OCI-LY7 (cell line): ENCODE measurements around the gene FASTK. TPM values are rescaled to one million over a fixed set of nuclear protein-coding genes. Genes with fewer than 3 reads are reported as not detected.

Source experiments
- BruUV-seq: library from RNA; stranded (reverse); fragments of 400-500 nt; replicated peaks from 2 replicates; lab custom pipeline; 2021; lab: Mats Ljungman, UMichigan
- CTCF ChIA-PET: fragments of 300-600 bp; sonication (Branson Sonifier 250); formaldehyde crosslinking; loops from one replicate; lab custom pipeline; 2022; ENCODE audit warnings: antibody characterized with exemption; ENCODE audit not compliant: unreplicated experiment; lab: Charles Lee
- POLR2A ChIA-PET: fragments of 300-600 bp; sonication (Branson Sonifier 250); formaldehyde crosslinking; loops from one replicate; lab custom pipeline; 2022; ENCODE audit warnings: antibody characterized with exemption; lab: Charles Lee
- DNase-seq: peaks from one replicate; pipeline ENCODE4 v3.0.0-alpha.2; 2015; ENCODE audit warnings: low spot score
- H2AFZ ChIP-seq: fragments of 200-600 bp; sonication (generic), shearing (Covaris generic); 2 replicates; pipeline ENCODE4 v1.6.1; 2014; ENCODE audit warnings: mild to moderate bottlenecking, antibody characterized with exemption, low read length, moderate library complexity
- H3K27ac ChIP-seq: fragments of 200-600 bp; sonication (generic); 2 replicates; pipeline ENCODE4 v1.5.1; 2014; ENCODE audit warnings: mixed run types, low read depth, mild to moderate bottlenecking, moderate library complexity, low read length, inconsistent platforms; ENCODE audit not compliant: poor library complexity, severe bottlenecking
- H3K36me3 ChIP-seq: fragments of 200-600 bp; sonication (generic); 2 replicates; pipeline ENCODE4 v1.6.1; 2014; ENCODE audit warnings: mild to moderate bottlenecking, antibody characterized with exemption, low read length, moderate library complexity, mixed read lengths; ENCODE audit not compliant: insufficient read depth
- H3K4me1 ChIP-seq: fragments of 200-600 bp; sonication (generic); 2 replicates; pipeline ENCODE4 v1.5.1; 2014; ENCODE audit warnings: mild to moderate bottlenecking, low read length; ENCODE audit not compliant: insufficient read depth, poor library complexity, severe bottlenecking
- H3K4me2 ChIP-seq: fragments of 200-600 bp; sonication (generic); 2 replicates; pipeline ENCODE4 v1.6.1; 2014; ENCODE audit warnings: mild to moderate bottlenecking, low read length
- H3K4me3 ChIP-seq: fragments of 200-600 bp; sonication (generic); 2 replicates; pipeline ENCODE4 v1.5.1; 2014; ENCODE audit warnings: mild to moderate bottlenecking, low read depth, low read length; ENCODE audit not compliant: poor library complexity, severe bottlenecking
- H3K79me2 ChIP-seq: fragments of 200-600 bp; sonication (generic); 2 replicates; pipeline ENCODE4 v1.6.1; 2016; ENCODE audit warnings: low read depth, mild to moderate bottlenecking, low read length, moderate library complexity, mixed read lengths; ENCODE audit not compliant: insufficient read depth
- H3K9me2 ChIP-seq: fragments of 200-600 bp; sonication (generic); 2 replicates; pipeline ENCODE4 v1.6.1; 2016; ENCODE audit warnings: mild to moderate bottlenecking, low read length, mixed read lengths; ENCODE audit not compliant: insufficient read depth
- H3K9me3 ChIP-seq: fragments of 200-600 bp; sonication (generic); 2 replicates; pipeline ENCODE4 v1.6.1; 2014; ENCODE audit warnings: mild to moderate bottlenecking, mixed run types, low read length, mixed read lengths
- H4K20me1 ChIP-seq: fragments of 200-600 bp; sonication (generic); 2 replicates; pipeline ENCODE4 v1.6.1; 2014; ENCODE audit warnings: mild to moderate bottlenecking, antibody characterized with exemption, low read length, moderate library complexity, mixed read lengths; ENCODE audit not compliant: insufficient read depth
- EZH2phosphoT487 ChIP-seq: fragments of 200-600 bp; sonication (generic); IDR thresholded peaks from 2 replicates; pipeline ENCODE4 v1.6.1; 2018; ENCODE audit warnings: low read depth, borderline replicate concordance, mild to moderate bottlenecking, mixed run types, antibody characterized with exemption, low read length, moderate library complexity, mixed read lengths
- intact Hi-C: fragments of 100-400 bp; cut with micrococcal nuclease; formaldehyde crosslinking; loops from one replicate; pipeline ENCODE4 v1.10.0; 2022; ENCODE audit not compliant: unreplicated experiment
- total RNA-seq, 2 experiments: library from RNA; depleted of rRNA in 1 of 2; stranded (reverse); fragments of >200 nt in 1 of 2; shearing (Covaris generic) in 1 of 2; gene quantifications; 2 replicates each; pipeline ENCODE4 v1.2.3, GENCODE V29; 2014 to 2022
- TF ChIP-seq, protein P1 (sequence below): fragments of 200-600 bp; sonication (generic); conservative IDR thresholded peaks from 2 replicates; pipeline ENCODE4 v1.5.1; 2014; ENCODE audit warnings: mild to moderate bottlenecking, antibody characterized with exemption, low read length, moderate library complexity, mixed read lengths

Gene FASTK
- total RNA-seq, 2 experiments from 2014 or later, result 90.5 to 118 TPM

DNA sequence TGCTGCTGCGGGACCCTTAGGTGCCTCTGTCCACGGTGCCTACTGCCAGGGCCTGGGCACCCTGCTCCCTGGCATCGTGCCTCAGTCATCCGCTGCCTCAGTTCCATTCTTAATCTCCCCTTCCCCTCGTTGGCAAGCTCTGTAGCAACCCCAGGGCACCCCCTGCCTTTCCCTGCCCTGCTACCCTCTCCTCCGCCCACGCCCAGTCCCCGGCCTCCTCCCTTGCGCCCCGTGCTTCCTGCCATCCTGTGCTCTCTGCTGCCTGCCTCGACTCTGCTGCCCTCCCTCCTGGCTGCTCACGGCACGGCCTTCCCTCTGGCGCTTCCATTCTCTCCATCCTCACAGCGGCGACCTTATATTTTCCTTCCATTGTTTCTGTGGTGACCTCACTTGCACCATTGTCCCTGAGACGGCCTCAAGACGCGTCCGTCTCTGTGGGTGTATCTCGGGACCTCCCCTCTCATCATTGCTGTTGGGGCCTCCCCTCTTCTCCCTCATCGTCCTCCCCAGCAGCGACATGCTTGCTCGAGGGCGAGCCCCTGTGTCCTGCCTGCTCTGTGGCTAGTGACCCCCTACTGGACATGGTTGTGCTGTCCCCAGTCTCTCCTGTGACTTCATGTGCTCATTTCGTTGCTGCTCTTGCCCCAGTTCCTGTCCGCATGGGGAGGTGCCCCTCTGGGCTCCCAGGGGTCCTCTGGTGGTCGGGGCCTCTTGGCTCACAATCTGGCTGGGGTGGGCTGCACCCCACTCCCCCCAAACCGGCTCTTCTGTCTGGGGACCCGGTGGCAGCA is 41.0 kb upstream of the FASTK start:
- BruUV-seq, result no TSS peak
- Histone ChIP-seq H3K4me1 (no peaks in the 10 kb centered on the region), H3K4me2 (no peak overlapping the region), H3K79me2 (no peaks in the 10 kb centered on the region), H4K20me1 (no peaks in the 10 kb centered on the region), H3K9me2 (no peaks in the 10 kb centered on the region), H3K36me3 (no peaks in the 10 kb centered on the region), H3K9me3 (no peaks in the 10 kb centered on the region), H2AFZ (no peak overlapping the region), H3K27ac (no peak overlapping the region), H3K4me3 (no peak overlapping the region)
- CTCF ChIA-PET, result no interaction called here
- TF ChIP-seq EZH2phosphoT487, result no peak
- TF ChIP-seq, protein P1, sequence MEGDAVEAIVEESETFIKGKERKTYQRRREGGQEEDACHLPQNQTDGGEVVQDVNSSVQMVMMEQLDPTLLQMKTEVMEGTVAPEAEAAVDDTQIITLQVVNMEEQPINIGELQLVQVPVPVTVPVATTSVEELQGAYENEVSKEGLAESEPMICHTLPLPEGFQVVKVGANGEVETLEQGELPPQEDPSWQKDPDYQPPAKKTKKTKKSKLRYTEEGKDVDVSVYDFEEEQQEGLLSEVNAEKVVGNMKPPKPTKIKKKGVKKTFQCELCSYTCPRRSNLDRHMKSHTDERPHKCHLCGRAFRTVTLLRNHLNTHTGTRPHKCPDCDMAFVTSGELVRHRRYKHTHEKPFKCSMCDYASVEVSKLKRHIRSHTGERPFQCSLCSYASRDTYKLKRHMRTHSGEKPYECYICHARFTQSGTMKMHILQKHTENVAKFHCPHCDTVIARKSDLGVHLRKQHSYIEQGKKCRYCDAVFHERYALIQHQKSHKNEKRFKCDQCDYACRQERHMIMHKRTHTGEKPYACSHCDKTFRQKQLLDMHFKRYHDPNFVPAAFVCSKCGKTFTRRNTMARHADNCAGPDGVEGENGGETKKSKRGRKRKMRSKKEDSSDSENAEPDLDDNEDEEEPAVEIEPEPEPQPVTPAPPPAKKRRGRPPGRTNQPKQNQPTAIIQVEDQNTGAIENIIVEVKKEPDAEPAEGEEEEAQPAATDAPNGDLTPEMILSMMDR, result no peak
- intact Hi-C loops, result loop anchor here (5.0 kb wide), 1 partner anchor 181 kb away; no protein-coding TSS in a partner anchor
- POLR2A ChIA-PET, result no interaction called here
- no peak for DNase-seq

- Histone ChIP-seq H3K4me1 (no peaks in the 10 kb centered on the region), H3K4me3 (no peak overlapping the region), H3K27ac (no peak overlapping the region), H3K36me3 (no peaks in the 10 kb centered on the region), H3K9me2 (no peaks in the 10 kb centered on the region), H2AFZ (no peak overlapping the region), H3K79me2 (no peaks in the 10 kb centered on the region), H4K20me1 (no peaks in the 10 kb centered on the region), H3K9me3 (no peaks in the 10 kb centered on the region), H3K4me2 (no peak overlapping the region)
- TF ChIP-seq, protein P1, result no peak
- TF ChIP-seq EZH2phosphoT487, result no peak
- POLR2A ChIA-PET, result no interaction called here
- CTCF ChIA-PET, result interaction anchor here (0.6 kb wide), 1 partner anchor 15 kb away, joined by 3 read pairs; no protein-coding TSS in a partner anchor
- intact Hi-C loops, result loop anchor here (5.0 kb wide), 1 partner anchor 181 kb away; no protein-coding TSS in a partner anchor
- DNase-seq, result no peak
- BruUV-seq, result no TSS peak
Observed at GRCh38 chr7:151120896-151121295, 40.3 kb upstream of the FASTK start.

DNA sequence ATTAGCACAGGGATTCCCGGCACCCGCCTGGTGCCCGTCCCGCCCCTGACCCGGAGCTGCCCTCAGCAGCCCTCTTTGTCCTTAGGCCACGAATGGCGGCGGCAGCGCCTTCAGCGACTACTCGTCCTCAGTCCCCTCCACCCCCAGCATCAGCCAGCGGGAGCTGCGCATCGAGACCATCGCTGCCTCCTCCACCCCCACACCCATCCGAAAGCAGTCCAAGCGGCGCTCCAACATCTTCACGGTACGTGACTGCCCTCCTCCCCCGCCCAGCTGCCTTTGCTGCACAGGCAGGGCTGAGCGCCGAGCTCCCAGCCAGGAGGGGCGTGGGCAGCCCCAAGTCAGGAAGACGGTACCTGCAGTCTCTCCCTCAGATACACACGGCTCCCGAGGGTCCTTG is 39.3 kb upstream of the FASTK start:
- no peaks in the 10 kb centered on the region for H3K36me3 ChIP-seq
- no TSS peak for BruUV-seq
- H3K9me3 ChIP-seq, result no peaks in the 10 kb centered on the region
- H3K27ac ChIP-seq, result no peak overlapping the region
- no peaks in the 10 kb centered on the region for H3K9me2 ChIP-seq
- DNase-seq, result no peak
- no peak overlapping the region for H3K4me3 ChIP-seq
- intact Hi-C loops, result loop anchor here (5.0 to 10.0 kb wide), 2 partner anchors 182 to 225 kb away; no protein-coding TSS in a partner anchor
- H4K20me1 ChIP-seq, result no peaks in the 10 kb centered on the region
- ChIA-PET POLR2A (no interaction called here), CTCF (no interaction called here)
- H3K4me1 ChIP-seq, result no peaks in the 10 kb centered on the region
- no peaks in the 10 kb centered on the region for H3K79me2 ChIP-seq
- TF ChIP-seq, protein P1, result no peak
- H2AFZ ChIP-seq, result no peak overlapping the region
- no peak overlapping the region for H3K4me2 ChIP-seq
